Upper lobe of right lung (tissue), 1 donor: ENCODE data around the gene EEF1AKMT1. TPM values are rescaled to one million over a fixed set of nuclear protein-coding genes. Genes with fewer than 3 reads are reported as not detected.

Source experiments
- ATAC-seq: fragments of 200-7000 bp; cut with Tn5 transposase; one replicate; pipeline ENCODE4 v1.9.1; 2020; ENCODE audit warnings: mild to moderate bottlenecking, moderate library complexity
- DNase-seq: peaks from one replicate; pipeline ENCODE4 v3.0.0-alpha.2; 2020
- H3K27ac ChIP-seq: fragments of 200-600 bp; one replicate; pipeline ENCODE4 v1.8.0; 2022
- H3K27me3 ChIP-seq: fragments of 200-600 bp; one replicate; pipeline ENCODE4 v1.8.0; 2022; ENCODE audit warnings: mild to moderate bottlenecking
- H3K36me3 ChIP-seq: fragments of 200-600 bp; one replicate; pipeline ENCODE4 v1.8.0; 2022
- H3K4me1 ChIP-seq: fragments of 200-600 bp; one replicate; pipeline ENCODE4 v1.8.0; 2022
- H3K4me3 ChIP-seq: fragments of 200-600 bp; one replicate; pipeline ENCODE4 v1.8.0; 2022; ENCODE audit warnings: mild to moderate bottlenecking
- H3K9me3 ChIP-seq: fragments of 200-600 bp; one replicate; pipeline ENCODE4 v1.8.0; 2022
- intact Hi-C: fragments of 100-400 bp; cut with DNase I; formaldehyde crosslinking; loops from one replicate; pipeline ENCODE4 v1.11.0; 2022
- total RNA-seq: library from RNA; stranded (reverse); fragmentation: NEBNext Ultra II Directional; extraction: Animal tissue kit (Norgen Biotek cat#: 25700); gene quantifications from one replicate; pipeline ENCODE4 v1.2.1, GENCODE V29; 2021
- TF ChIP-seq, protein P1 (sequence below): fragments of 200-600 bp; IDR thresholded peaks from one replicate; pipeline ENCODE4 v1.8.0; 2022; ENCODE audit warnings: antibody characterized with exemption
- donor health status: DM: no; HTN: yes; CAD: no; lungs with severe emphysema.

Gene EEF1AKMT1
- total RNA-seq, 1 donor from 2014 or later = 8.9 TPM

DNA sequence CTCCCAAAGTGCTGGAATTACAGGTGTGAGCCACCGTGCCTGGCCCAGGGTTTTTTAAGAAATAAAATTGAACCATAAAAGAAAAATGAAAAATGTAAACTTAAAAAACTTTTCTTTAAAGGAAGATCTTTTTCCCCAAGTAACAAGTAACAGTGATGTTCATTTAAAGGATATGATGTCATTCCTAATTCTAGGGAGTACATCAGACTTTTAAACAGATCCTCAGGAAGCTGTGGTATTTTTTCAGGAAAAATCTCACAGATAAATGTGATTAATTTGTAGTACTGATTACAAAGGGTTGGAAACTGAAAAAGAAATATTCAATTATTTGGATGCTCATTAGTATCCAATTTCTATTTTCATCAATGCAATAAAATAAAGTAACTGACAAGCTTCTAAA is 14.6 kb upstream of the EEF1AKMT1 start:
- ATAC-seq (no peak), DNase-seq (no peak)
- intact Hi-C loops = no loop called here
- TF ChIP-seq, protein P1, sequence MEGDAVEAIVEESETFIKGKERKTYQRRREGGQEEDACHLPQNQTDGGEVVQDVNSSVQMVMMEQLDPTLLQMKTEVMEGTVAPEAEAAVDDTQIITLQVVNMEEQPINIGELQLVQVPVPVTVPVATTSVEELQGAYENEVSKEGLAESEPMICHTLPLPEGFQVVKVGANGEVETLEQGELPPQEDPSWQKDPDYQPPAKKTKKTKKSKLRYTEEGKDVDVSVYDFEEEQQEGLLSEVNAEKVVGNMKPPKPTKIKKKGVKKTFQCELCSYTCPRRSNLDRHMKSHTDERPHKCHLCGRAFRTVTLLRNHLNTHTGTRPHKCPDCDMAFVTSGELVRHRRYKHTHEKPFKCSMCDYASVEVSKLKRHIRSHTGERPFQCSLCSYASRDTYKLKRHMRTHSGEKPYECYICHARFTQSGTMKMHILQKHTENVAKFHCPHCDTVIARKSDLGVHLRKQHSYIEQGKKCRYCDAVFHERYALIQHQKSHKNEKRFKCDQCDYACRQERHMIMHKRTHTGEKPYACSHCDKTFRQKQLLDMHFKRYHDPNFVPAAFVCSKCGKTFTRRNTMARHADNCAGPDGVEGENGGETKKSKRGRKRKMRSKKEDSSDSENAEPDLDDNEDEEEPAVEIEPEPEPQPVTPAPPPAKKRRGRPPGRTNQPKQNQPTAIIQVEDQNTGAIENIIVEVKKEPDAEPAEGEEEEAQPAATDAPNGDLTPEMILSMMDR = no peak
- H3K9me3 ChIP-seq = no peaks in the 10 kb centered on the region
- H3K4me1 ChIP-seq = no peaks in the 10 kb centered on the region
- H3K27me3 ChIP-seq = no peaks in the 10 kb centered on the region
- peaks cover 35% of the 10 kb centered on the region for H3K36me3 ChIP-seq
- no peak overlapping the region for H3K27ac ChIP-seq
- no peak overlapping the region for H3K4me3 ChIP-seq

DNA sequence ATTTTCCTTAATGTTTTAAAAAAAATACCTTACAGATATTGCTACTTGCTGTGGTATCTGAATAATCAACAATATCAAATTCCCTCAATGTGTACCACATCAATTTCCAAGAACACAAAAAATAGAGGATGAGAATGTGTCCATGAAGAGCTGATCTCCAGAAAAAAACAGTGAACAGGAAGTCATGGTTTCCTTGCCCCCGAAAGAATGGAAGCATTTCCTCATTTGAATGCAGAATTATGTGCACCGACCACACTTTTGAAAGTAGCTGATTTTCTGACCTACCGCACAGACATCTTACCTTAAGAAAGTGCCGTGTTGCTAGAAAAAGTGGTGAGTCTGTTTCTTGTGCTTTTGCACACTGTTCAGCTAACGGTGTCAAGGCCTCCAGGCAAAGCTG is 13.4 kb upstream of the EEF1AKMT1 start:
- Histone ChIP-seq H3K9me3 (no peaks in the 10 kb centered on the region), H3K27ac (no peak overlapping the region), H3K36me3 (peaks cover 43% of the 10 kb centered on the region), H3K4me1 (no peaks in the 10 kb centered on the region), H3K4me3 (no peak overlapping the region), H3K27me3 (no peaks in the 10 kb centered on the region)
- intact Hi-C loops = no loop called here
- TF ChIP-seq, protein P1 = no peak
- DNase-seq (no peak), ATAC-seq (no peak)

DNA sequence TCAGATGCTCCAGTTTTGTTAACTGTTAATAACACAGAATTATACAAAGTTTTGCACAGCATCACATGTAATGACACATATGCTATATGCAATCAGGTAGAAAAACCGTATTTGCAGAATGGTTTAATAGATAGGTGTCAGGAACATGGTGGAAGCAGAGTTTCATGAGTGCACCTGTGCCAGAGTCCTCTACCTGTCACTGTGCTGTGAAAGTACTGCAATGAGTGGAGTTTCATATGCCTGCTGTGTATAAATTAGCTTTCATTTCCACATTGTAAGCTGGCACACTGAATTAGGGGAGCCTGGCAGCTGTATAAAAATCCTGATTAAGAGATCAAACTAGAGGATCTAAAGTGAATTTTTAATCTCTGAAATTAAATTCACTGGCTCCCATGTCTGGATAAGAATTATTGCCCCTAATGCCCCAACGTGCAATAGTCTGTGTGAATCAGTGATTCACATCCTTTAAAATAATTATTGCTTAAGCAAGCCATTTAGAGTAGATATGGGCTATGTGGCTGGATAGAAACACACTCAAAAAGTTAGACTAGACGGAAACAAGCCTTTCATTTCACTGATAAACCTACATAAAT is 8.5 kb upstream of the EEF1AKMT1 start:
- H3K4me1 ChIP-seq = no peaks in the 10 kb centered on the region
- TF ChIP-seq, protein P1 = no peak
- peaks cover 31% of the 10 kb centered on the region for H3K36me3 ChIP-seq
- H3K27me3 ChIP-seq = no peaks in the 10 kb centered on the region
- intact Hi-C loops = no loop called here
- DNase-seq (no peak), ATAC-seq (no peak)
- H3K9me3 ChIP-seq = no peaks in the 10 kb centered on the region
- no peak overlapping the region for H3K4me3 ChIP-seq
- no peak overlapping the region for H3K27ac ChIP-seq

DNA sequence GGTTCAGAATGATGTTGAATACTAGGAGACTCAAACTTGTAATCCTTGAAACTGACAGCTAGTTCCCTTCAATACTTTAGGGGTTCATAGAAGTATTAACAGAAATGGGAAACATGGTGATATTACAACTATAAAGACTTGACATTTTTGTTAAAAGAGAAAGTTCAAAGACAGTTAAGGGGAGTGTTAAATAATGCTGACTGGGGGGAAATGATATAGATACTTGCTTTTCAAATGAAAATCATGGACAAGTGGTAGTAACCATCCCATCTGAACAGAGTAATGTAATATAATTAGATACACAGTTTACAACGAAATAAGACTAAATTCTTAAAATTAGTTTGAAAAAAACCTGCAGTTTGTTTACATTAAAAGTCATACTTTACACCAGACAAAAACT is 6.6 kb upstream of the EEF1AKMT1 start:
- ATAC-seq (no peak), DNase-seq (no peak)
- peaks cover 21% of the 10 kb centered on the region for H3K36me3 ChIP-seq
- H3K4me1 ChIP-seq = no peaks in the 10 kb centered on the region
- no peak overlapping the region for H3K4me3 ChIP-seq
- TF ChIP-seq, protein P1 = no peak
- H3K27ac ChIP-seq = no peak overlapping the region
- intact Hi-C loops = no loop called here
- no peaks in the 10 kb centered on the region for H3K9me3 ChIP-seq
- H3K27me3 ChIP-seq = no peaks in the 10 kb centered on the region

DNA sequence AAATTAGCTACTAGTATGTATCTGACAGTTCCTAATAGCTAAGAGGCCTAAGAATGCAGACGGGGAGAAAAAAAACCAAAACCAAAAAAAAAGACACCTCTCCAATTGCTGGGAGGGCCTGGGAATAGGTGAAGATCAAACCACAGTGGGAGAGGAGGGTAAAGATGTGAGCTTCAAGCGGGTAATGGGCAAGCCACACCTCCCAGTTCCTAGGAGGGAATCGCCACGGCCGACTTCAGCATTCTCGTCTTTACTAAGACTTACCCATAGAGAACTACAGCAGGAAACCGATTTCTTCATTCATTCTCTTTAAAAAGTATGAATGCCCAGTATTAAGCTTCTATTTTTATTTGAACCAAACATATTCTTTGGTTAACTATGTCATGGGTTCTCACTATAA is 5.6 kb upstream of the EEF1AKMT1 start:
- H3K4me3 ChIP-seq = no peak overlapping the region
- ATAC-seq (no peak), DNase-seq (no peak)
- no peaks in the 10 kb centered on the region for H3K9me3 ChIP-seq
- H3K4me1 ChIP-seq = no peaks in the 10 kb centered on the region
- no peak overlapping the region for H3K27ac ChIP-seq
- peaks cover 18% of the 10 kb centered on the region for H3K36me3 ChIP-seq
- no peaks in the 10 kb centered on the region for H3K27me3 ChIP-seq
- intact Hi-C loops = no loop called here
- TF ChIP-seq, protein P1 = no peak

DNA sequence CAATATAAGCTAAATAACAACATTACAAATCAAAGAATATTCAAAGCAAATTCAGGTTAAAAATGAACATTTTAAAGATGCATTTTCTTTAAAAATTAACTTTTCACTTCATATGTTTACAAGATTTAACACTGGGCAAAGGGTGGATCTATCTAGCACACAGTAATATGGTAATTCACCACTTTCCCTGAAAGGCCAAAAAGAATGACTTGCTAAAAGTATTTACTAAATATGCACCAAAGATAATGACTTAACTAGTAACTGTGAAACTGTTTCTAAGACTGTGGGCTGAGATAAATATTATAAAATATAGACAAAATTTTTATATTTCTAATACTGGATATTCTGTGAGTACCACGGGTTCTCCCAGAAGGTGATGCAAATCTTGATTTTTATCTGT is 4.5 kb upstream of the EEF1AKMT1 start:
- Histone ChIP-seq H3K36me3 (peaks cover 9% of the 10 kb centered on the region), H3K4me1 (no peaks in the 10 kb centered on the region), H3K27me3 (no peaks in the 10 kb centered on the region), H3K27ac (no peak overlapping the region), H3K4me3 (no peak overlapping the region), H3K9me3 (no peaks in the 10 kb centered on the region)
- TF ChIP-seq, protein P1 = no peak
- intact Hi-C loops = no loop called here
- ATAC-seq (no peak), DNase-seq (no peak)
